Neural progenitor cell (in vitro differentiated cells): Measurements from ENCODE around the gene PPP1R13L.

ENCODE experiments used
- EZH2 ChIP-seq: fragments of 200-600 bp; sonication (generic); IDR thresholded peaks from 2 replicates; pipeline ENCODE4 v1.6.1; 2017; ENCODE audit warnings: antibody characterized with exemption, mild to moderate bottlenecking, moderate library complexity
- EZH2phosphoT487 ChIP-seq: fragments of 200-600 bp; sonication (generic); IDR thresholded peaks from 2 replicates; pipeline ENCODE4 v1.6.1; 2017; ENCODE audit warnings: antibody characterized with exemption
- TF ChIP-seq, protein P1 (sequence below): fragments of 200-600 bp; sonication (generic); IDR thresholded peaks from 2 replicates; pipeline ENCODE4 v1.5.1; 2017; ENCODE audit warnings: antibody characterized with exemption, mild to moderate bottlenecking

GRCh38 chr19:45358213-45358792, 46.6 kb downstream of the PPP1R13L start:
- TF ChIP-seq, protein P1, sequence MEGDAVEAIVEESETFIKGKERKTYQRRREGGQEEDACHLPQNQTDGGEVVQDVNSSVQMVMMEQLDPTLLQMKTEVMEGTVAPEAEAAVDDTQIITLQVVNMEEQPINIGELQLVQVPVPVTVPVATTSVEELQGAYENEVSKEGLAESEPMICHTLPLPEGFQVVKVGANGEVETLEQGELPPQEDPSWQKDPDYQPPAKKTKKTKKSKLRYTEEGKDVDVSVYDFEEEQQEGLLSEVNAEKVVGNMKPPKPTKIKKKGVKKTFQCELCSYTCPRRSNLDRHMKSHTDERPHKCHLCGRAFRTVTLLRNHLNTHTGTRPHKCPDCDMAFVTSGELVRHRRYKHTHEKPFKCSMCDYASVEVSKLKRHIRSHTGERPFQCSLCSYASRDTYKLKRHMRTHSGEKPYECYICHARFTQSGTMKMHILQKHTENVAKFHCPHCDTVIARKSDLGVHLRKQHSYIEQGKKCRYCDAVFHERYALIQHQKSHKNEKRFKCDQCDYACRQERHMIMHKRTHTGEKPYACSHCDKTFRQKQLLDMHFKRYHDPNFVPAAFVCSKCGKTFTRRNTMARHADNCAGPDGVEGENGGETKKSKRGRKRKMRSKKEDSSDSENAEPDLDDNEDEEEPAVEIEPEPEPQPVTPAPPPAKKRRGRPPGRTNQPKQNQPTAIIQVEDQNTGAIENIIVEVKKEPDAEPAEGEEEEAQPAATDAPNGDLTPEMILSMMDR = no peak
- TF ChIP-seq EZH2phosphoT487 (no peak), EZH2 (no peak)
